ENCODE results near the gene CRELD2.

CRELD2 gene

GRCh38 chr22:49913026-49913425, 5.4 kb upstream of the CRELD2 start:
- DNase-seq (ENCODE audit: low spot score): no peak

- no peak for DNase-seq (ENCODE audit: low spot score)
These were observed 5.0 kb upstream of the CRELD2 start for GRCh38 chr22:49913446-49913845.

GRCh38 chr22:49914256-49914655, 4.2 kb upstream of the CRELD2 start:
- no peak for DNase-seq (ENCODE audit: low spot score)

GRCh38 chr22:49915610-49916009, 2.8 kb upstream of the CRELD2 start:
- no peak for DNase-seq (ENCODE audit: low spot score)

- no peak for DNase-seq (ENCODE audit: low spot score)
These were observed 1.6 kb upstream of the CRELD2 start for GRCh38 chr22:49916831-49917230.

- DNase-seq (ENCODE audit: low spot score): no peak
These were observed 762 bp downstream of the CRELD2 start for GRCh38 chr22:49918911-49919881.

GRCh38 chr22:49920859-49921258, 2.4 kb downstream of the CRELD2 start:
- DNase-seq (ENCODE audit: low spot score): no peak

GRCh38 chr22:49921508-49922278, 3.3 kb downstream of the CRELD2 start:
- no peak for DNase-seq (ENCODE audit: low spot score)

GRCh38 chr22:49922484-49922883, 4.0 kb downstream of the CRELD2 start:
- no peak for DNase-seq (ENCODE audit: low spot score)

GRCh38 chr22:49922926-49923325, 4.5 kb downstream of the CRELD2 start:
- DNase-seq (ENCODE audit: low spot score): no peak

- DNase-seq (ENCODE audit: low spot score): no peak
These were observed 5.0 kb downstream of the CRELD2 start for GRCh38 chr22:49923445-49923844.

- DNase-seq (ENCODE audit: low spot score): no peak
These were observed 5.8 kb downstream of the CRELD2 start for GRCh38 chr22:49924113-49924833.

GRCh38 chr22:49925525-49926128, 7.2 kb downstream of the CRELD2 start:
- DNase-seq (ENCODE audit: low spot score): no peak

- DNase-seq (ENCODE audit: low spot score): no peak
These were observed 8.5 kb downstream of the CRELD2 start for GRCh38 chr22:49926916-49927315.

GRCh38 chr22:49927483-49928184, 9.2 kb downstream of the CRELD2 start:
- DNase-seq (ENCODE audit: low spot score): no peak

- no peak for DNase-seq (ENCODE audit: low spot score)
These were observed 9.7 kb downstream of the CRELD2 start for GRCh38 chr22:49928185-49928495.

- no peak for DNase-seq (ENCODE audit: low spot score)
These were observed 10.2 kb downstream of the CRELD2 start for GRCh38 chr22:49928555-49929210.

GRCh38 chr22:49929211-49929979, 11.0 kb downstream of the CRELD2 start:
- peak; percentile 79 for DNase-seq (ENCODE audit: low spot score)

GRCh38 chr22:49929994-49930575, 11.7 kb downstream of the CRELD2 start:
- DNase-seq (ENCODE audit: low spot score): no peak

Data from AG08395 (cell line).